ENCODE measurements around the gene LRRN2.
A peak's percentile ranks its signal among the peaks of the same experiment; 100 is the strongest.
"Not testable (repeated sequence)": the region's sequence is repeated elsewhere in the genome, so short reads cannot be mapped to it uniquely, and the experiment has no call there.

Gene LRRN2

GRCh38 chr1:204692325-204692840 is 6.8 kb upstream of the LRRN2 start:
- no peak for DNase-seq (ENCODE audit: low read depth)

- not testable (repeated sequence) for DNase-seq (ENCODE audit: low read depth)
Measured at GRCh38 chr1:204691328-204691730, 5.8 kb upstream of the LRRN2 start.

GRCh38 chr1:204688776-204689175 is 3.2 kb upstream of the LRRN2 start:
- no peak for DNase-seq (ENCODE audit: low read depth)

GRCh38 chr1:204688007-204688406 is 2.5 kb upstream of the LRRN2 start:
- no peak for DNase-seq (ENCODE audit: low read depth)

- peak; percentile 86 for DNase-seq (ENCODE audit: low read depth)
Measured at GRCh38 chr1:204684571-204685235, 835 bp downstream of the LRRN2 start.

- no peak for DNase-seq (ENCODE audit: low read depth)
Measured at GRCh38 chr1:204684206-204684570, 1.4 kb downstream of the LRRN2 start.

- no peak for DNase-seq (ENCODE audit: low read depth)
Measured at GRCh38 chr1:204683284-204684205, 2.0 kb downstream of the LRRN2 start.

- no peak for DNase-seq (ENCODE audit: low read depth)
Measured at GRCh38 chr1:204680461-204680860, 5.1 kb downstream of the LRRN2 start.

- no peak for DNase-seq (ENCODE audit: low read depth)
Measured at GRCh38 chr1:204680051-204680450, 5.5 kb downstream of the LRRN2 start.

GRCh38 chr1:204678721-204679475 is 6.6 kb downstream of the LRRN2 start:
- no peak for DNase-seq (ENCODE audit: low read depth)

- DNase-seq (ENCODE audit: low read depth), result no peak
Measured at GRCh38 chr1:204677864-204678263, 7.7 kb downstream of the LRRN2 start.

- DNase-seq (ENCODE audit: low read depth), result no peak
Measured at GRCh38 chr1:204676043-204676442, 9.5 kb downstream of the LRRN2 start.

GRCh38 chr1:204673909-204674649 is 11.5 kb downstream of the LRRN2 start:
- DNase-seq (ENCODE audit: low read depth), result no peak

GRCh38 chr1:204673209-204673608 is 12.3 kb downstream of the LRRN2 start:
- no peak for DNase-seq (ENCODE audit: low read depth)

- DNase-seq (ENCODE audit: low read depth), result peak; percentile 93
Measured at GRCh38 chr1:204672482-204673121, 12.9 kb downstream of the LRRN2 start.

- DNase-seq (ENCODE audit: low read depth), result no peak
Measured at GRCh38 chr1:204672069-204672468, 13.5 kb downstream of the LRRN2 start.

GRCh38 chr1:204670152-204670927 is 15.2 kb downstream of the LRRN2 start:
- DNase-seq (ENCODE audit: low read depth), result peak; percentile 50

- no peak for DNase-seq (ENCODE audit: low read depth)
Measured at GRCh38 chr1:204669579-204669978, 16.0 kb downstream of the LRRN2 start.

- no peak for DNase-seq (ENCODE audit: low read depth)
Measured at GRCh38 chr1:204664384-204664651, 21.2 kb downstream of the LRRN2 start.

- DNase-seq (ENCODE audit: low read depth), result no peak
Measured at GRCh38 chr1:204663644-204664383, 21.7 kb downstream of the LRRN2 start.
